Measurements from ENCODE around the gene EXOC3L1.

EXOC3L1 gene

GRCh38 chr16:67208154-67208896 lies 18.4 kb upstream of the EXOC3L1 start:
- FAIRE-seq (no peak), DNase-seq (ENCODE audit: insufficient read length, low spot score) (no peak)
- TF ChIP-seq CTCF (IDR thresholded peaks at IDR 0.05; ENCODE audit: insufficient read depth, missing control alignments): no peak

GRCh38 chr16:67207249-67208091 lies 17.5 kb upstream of the EXOC3L1 start:
- no peak for TF ChIP-seq CTCF (IDR thresholded peaks at IDR 0.05; ENCODE audit: insufficient read depth, missing control alignments)
- no peak for FAIRE-seq
- DNase-seq (ENCODE audit: insufficient read length, low spot score): no peak

GRCh38 chr16:67206838-67207248 lies 16.9 kb upstream of the EXOC3L1 start:
- FAIRE-seq: no peak
- DNase-seq (ENCODE audit: insufficient read length, low spot score): no peak
- TF ChIP-seq CTCF (IDR thresholded peaks at IDR 0.05; ENCODE audit: insufficient read depth, missing control alignments): no peak

- TF ChIP-seq CTCF (IDR thresholded peaks at IDR 0.05; ENCODE audit: insufficient read depth, missing control alignments): no peak
- FAIRE-seq (no peak), DNase-seq (ENCODE audit: insufficient read length, low spot score) (no peak)
Observed at GRCh38 chr16:67206129-67206837, 16.3 kb upstream of the EXOC3L1 start.

- no peak for TF ChIP-seq CTCF (IDR thresholded peaks at IDR 0.05; ENCODE audit: insufficient read depth, missing control alignments)
- DNase-seq (ENCODE audit: insufficient read length, low spot score): no peak
- no peak for FAIRE-seq
Observed at GRCh38 chr16:67204076-67204475, 14.1 kb upstream of the EXOC3L1 start.

GRCh38 chr16:67202956-67203493 lies 13.1 kb upstream of the EXOC3L1 start:
- no peak for TF ChIP-seq CTCF (IDR thresholded peaks at IDR 0.05; ENCODE audit: insufficient read depth, missing control alignments)
- DNase-seq (ENCODE audit: insufficient read length, low spot score): no peak
- FAIRE-seq: no peak
